Adipocyte (in vitro differentiated cells): ENCODE data around the gene BTNL8.

Source experiments
- DNase-seq: peaks from one replicate; pipeline ENCODE4 v3.0.0-alpha.2; 2015; ENCODE audit warnings: low read depth
- H3K27me3 ChIP-seq: replicated peaks from 2 replicates; pipeline ENCODE4 v1.7.0; 2013; ENCODE audit warnings: mild to moderate bottlenecking, low read length, moderate library complexity; ENCODE audit not compliant: control insufficient read depth, insufficient read depth
- H3K36me3 ChIP-seq: 2 replicates; pipeline ENCODE4 v1.7.0; 2013; ENCODE audit warnings: low read length, mild to moderate bottlenecking, moderate library complexity; ENCODE audit not compliant: control insufficient read depth, insufficient read depth, severe bottlenecking
- H3K4me1 ChIP-seq: 2 replicates; pipeline ENCODE4 v1.7.0; 2013; ENCODE audit warnings: mild to moderate bottlenecking, low read length, moderate library complexity; ENCODE audit not compliant: control insufficient read depth, insufficient read depth
- H3K4me3 ChIP-seq: 2 replicates; pipeline ENCODE4 v1.7.0; 2013; ENCODE audit warnings: mild to moderate bottlenecking, low read length, moderate library complexity
- H3K9ac ChIP-seq: 2 replicates; pipeline ENCODE4 v1.7.0; 2013; ENCODE audit warnings: mild to moderate bottlenecking, low read length, moderate library complexity
- H3K9me3 ChIP-seq: 2 replicates; pipeline ENCODE4 v1.7.0; 2013; ENCODE audit warnings: mild to moderate bottlenecking, low read length, moderate library complexity; ENCODE audit not compliant: control insufficient read depth

Gene BTNL8

DNA sequence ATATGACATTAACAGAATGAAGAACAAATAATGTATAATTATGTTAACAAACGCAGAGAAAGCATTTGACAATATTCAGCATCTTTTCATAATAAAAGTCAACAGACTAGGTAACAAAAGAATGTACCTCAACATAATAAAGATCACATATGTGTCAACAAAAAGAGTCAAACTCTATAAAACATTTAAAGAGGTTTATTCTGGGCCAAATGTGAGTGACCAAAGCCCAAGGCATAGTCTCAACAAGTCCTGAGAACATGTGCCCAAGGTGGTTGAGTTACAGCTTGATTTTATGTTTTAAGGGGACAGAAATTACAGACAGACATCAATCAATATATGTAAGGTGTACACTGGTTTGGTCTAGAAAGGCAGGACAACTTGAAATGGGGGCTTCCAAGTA, 19.4 kb downstream of the BTNL8 start:
- no peak overlapping the region for H3K4me3 ChIP-seq
- DNase-seq: no peak

GRCh38 chr5:180920710-180921109, 21.8 kb downstream of the BTNL8 start:
- no peak overlapping the region for H3K4me3 ChIP-seq
- H3K9ac ChIP-seq: no peak overlapping the region
- H3K27me3 ChIP-seq: no peaks in the 10 kb centered on the region
- H3K4me1 ChIP-seq: peaks cover 8% of the 10 kb centered on the region
- H3K36me3 ChIP-seq: no peaks in the 10 kb centered on the region
- no peak for DNase-seq
- peaks cover 23% of the 10 kb centered on the region for H3K9me3 ChIP-seq

More for the DNA sequence above, 19.4 kb downstream of the BTNL8 start:
- H3K9ac ChIP-seq: no peak overlapping the region
- H3K4me1 ChIP-seq: peaks cover 8% of the 10 kb centered on the region
- peaks cover 16% of the 10 kb centered on the region for H3K9me3 ChIP-seq
- no peaks in the 10 kb centered on the region for H3K36me3 ChIP-seq
- no peaks in the 10 kb centered on the region for H3K27me3 ChIP-seq

DNA sequence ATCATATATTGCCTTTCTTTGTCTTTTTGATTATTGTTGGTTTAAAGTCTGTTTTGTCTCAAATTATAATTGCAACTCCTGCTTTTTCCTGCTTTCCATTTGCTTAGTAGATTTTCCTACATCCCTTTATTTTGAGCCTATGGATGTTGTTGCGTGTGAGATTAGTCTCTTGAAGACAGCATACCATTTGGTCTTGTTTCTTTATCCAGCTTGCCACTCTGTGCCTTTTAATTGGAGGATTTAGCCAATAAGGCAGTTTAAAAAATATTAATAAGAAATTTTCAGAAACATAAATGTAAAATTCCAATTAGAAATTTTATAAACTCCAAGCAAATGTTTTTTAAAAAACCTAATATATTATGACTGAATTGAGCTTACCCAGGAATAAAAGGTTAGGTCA, 24.0 kb downstream of the BTNL8 start:
- H3K27me3 ChIP-seq: no peaks in the 10 kb centered on the region
- peaks cover 23% of the 10 kb centered on the region for H3K9me3 ChIP-seq
- no peak overlapping the region for H3K9ac ChIP-seq
- H3K4me3 ChIP-seq: no peak overlapping the region
- no peaks in the 10 kb centered on the region for H3K36me3 ChIP-seq
- peaks cover 8% of the 10 kb centered on the region for H3K4me1 ChIP-seq
- DNase-seq: no peak

DNA sequence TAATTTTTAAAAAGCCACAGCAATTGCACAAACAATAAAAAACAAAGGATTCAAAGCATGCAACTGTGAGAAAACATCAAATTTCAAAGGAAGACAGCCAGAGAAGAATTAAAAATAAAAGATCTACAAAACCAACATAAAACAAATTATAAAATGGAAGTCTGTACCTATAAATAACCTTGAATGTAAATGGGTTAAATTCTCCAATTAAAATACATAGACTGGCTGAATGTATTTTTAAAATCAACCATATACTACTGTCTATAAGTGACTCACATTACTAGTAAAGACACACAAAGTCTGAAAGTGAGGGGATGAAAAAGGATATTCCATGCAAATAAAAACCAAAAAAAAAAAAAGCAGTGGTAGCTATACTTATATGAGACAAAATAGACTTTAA, 33.7 kb downstream of the BTNL8 start:
- peaks cover 18% of the 10 kb centered on the region for H3K9me3 ChIP-seq
- no peak for DNase-seq

DNA sequence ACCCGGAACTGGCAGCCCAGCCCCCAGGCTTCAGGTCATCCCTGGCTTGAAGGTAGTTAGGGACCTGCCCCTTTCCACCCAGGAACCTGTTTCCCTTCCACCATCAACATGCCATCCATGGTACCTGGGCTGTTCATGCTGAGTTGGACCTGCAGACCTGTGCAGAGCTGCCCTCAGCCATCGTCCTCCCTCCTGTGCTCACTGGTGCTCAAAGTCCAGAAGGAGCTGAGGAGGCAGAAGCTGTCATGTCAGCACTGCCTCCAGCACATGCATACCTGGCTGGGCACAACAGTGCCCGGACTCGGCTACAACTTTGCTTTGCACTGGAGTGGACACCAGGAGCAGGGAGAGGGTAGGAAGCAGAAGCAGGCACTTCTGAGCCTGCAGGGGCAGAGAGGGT, 36.2 kb downstream of the BTNL8 start:
- no peak for DNase-seq
- H3K27me3 ChIP-seq: no peaks in the 10 kb centered on the region
- no peaks in the 10 kb centered on the region for H3K36me3 ChIP-seq
- peaks cover 35% of the 10 kb centered on the region for H3K9me3 ChIP-seq
- no peaks in the 10 kb centered on the region for H3K4me1 ChIP-seq
- no peak overlapping the region for H3K4me3 ChIP-seq
- no peak overlapping the region for H3K9ac ChIP-seq

More for the DNA sequence above, 33.7 kb downstream of the BTNL8 start:
- no peaks in the 10 kb centered on the region for H3K27me3 ChIP-seq
- no peak overlapping the region for H3K9ac ChIP-seq
- H3K4me3 ChIP-seq: no peak overlapping the region
- no peaks in the 10 kb centered on the region for H3K4me1 ChIP-seq
- no peaks in the 10 kb centered on the region for H3K36me3 ChIP-seq

DNA sequence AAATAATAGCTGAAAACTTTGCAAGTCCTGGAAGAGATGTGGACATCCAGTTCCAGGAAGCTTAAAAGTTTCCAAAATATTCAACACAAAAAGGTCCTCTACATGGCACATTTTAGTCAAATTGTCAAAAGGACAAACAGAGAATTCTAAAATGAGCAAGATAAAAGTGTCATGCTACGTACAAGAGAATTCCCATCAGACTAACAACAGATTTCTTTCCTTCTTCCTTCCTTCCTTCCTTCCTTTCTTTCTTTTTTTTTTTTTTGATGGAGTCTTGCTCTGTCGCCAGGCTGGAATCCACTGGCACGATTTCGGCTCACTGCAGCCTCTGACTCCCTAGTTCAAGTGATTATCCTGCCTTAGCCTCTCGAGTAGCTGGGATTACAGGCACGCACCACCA, 39.3 kb downstream of the BTNL8 start:
- H3K4me3 ChIP-seq: no peak overlapping the region
- H3K4me1 ChIP-seq: no peaks in the 10 kb centered on the region
- DNase-seq: no peak
- no peak overlapping the region for H3K9ac ChIP-seq
- H3K36me3 ChIP-seq: no peaks in the 10 kb centered on the region
- H3K27me3 ChIP-seq: no peaks in the 10 kb centered on the region
- H3K9me3 ChIP-seq: peaks cover 35% of the 10 kb centered on the region

DNA sequence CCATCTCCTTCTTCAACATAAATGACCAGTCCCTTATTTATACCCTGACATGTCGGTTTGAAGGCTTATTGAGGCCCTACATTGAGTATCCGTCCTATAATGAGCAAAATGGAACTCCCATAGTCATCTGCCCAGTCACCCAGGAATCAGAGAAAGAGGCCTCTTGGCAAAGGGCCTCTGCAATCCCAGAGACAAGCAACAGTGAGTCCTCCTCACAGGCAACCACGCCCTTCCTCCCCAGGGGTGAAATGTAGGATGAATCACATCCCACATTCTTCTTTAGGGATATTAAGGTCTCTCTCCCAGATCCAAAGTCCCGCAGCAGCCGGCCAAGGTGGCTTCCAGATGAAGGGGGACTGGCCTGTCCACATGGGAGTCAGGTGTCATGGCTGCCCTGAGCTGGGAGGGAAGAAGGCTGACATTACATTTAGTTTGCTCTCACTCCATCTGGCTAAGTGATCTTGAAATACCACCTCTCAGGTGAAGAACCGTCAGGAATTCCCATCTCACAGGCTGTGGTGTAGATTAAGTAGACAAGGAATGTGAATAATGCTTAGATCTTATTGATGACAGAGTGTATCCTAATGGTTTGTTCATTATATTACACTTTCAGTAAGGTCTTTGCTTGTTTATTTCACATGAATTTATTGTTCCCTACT, 51.5 kb downstream of the BTNL8 start:
- no peak for DNase-seq
- H3K9ac ChIP-seq: no peak overlapping the region
- no peaks in the 10 kb centered on the region for H3K27me3 ChIP-seq
- no peaks in the 10 kb centered on the region for H3K9me3 ChIP-seq
- H3K4me1 ChIP-seq: peaks cover 24% of the 10 kb centered on the region
- no peak overlapping the region for H3K4me3 ChIP-seq
- H3K36me3 ChIP-seq: no peaks in the 10 kb centered on the region

GRCh38 chr5:180959661-180960060, 60.7 kb downstream of the BTNL8 start:
- Histone ChIP-seq H3K4me3 (no peak overlapping the region), H3K36me3 (no peaks in the 10 kb centered on the region), H3K27me3 (peaks cover 4% of the 10 kb centered on the region), H3K4me1 (no peaks in the 10 kb centered on the region), H3K9me3 (no peaks in the 10 kb centered on the region), H3K9ac (no peak overlapping the region)
- DNase-seq: no peak

- H3K27me3 ChIP-seq: peaks cover 4% of the 10 kb centered on the region
- no peak overlapping the region for H3K9ac ChIP-seq
- H3K4me3 ChIP-seq: no peak overlapping the region
- H3K4me1 ChIP-seq: no peaks in the 10 kb centered on the region
- no peaks in the 10 kb centered on the region for H3K36me3 ChIP-seq
- DNase-seq: no peak
- no peaks in the 10 kb centered on the region for H3K9me3 ChIP-seq
These were observed 61.2 kb downstream of the BTNL8 start for GRCh38 chr5:180960209-180960608.

GRCh38 chr5:180969406-180969805, 70.4 kb downstream of the BTNL8 start:
- no peaks in the 10 kb centered on the region for H3K4me1 ChIP-seq
- no peak overlapping the region for H3K9ac ChIP-seq
- no peak overlapping the region for H3K4me3 ChIP-seq
- H3K36me3 ChIP-seq: no peaks in the 10 kb centered on the region
- DNase-seq: no peak
- peaks cover 15% of the 10 kb centered on the region for H3K27me3 ChIP-seq
- H3K9me3 ChIP-seq: peaks cover 7% of the 10 kb centered on the region

GRCh38 chr5:180970336-180970735, 71.4 kb downstream of the BTNL8 start:
- Histone ChIP-seq H3K27me3 (peaks cover 15% of the 10 kb centered on the region), H3K9me3 (peaks cover 7% of the 10 kb centered on the region), H3K4me3 (no peak overlapping the region), H3K9ac (no peak overlapping the region), H3K36me3 (no peaks in the 10 kb centered on the region), H3K4me1 (no peaks in the 10 kb centered on the region)
- DNase-seq: no peak

DNA sequence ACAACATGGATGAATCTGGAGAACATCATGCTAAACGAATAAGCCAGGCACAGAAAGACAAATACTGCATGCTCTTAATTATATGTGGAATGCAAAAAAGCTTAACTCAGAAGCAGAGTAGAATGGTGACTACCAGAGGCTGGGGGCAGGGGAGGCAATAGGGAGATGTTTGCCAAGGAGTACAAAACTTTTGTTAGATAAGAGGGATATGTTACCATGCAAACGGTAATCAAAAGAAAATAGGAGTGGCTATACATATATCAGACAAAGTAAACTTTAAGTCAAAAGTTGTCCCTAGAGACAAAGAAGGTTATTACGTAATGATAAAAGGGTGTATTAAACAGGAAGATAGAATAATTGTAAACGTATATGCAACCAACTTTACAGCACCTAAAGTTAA, 71.9 kb downstream of the BTNL8 start:
- Histone ChIP-seq H3K27me3 (peaks cover 15% of the 10 kb centered on the region), H3K36me3 (no peaks in the 10 kb centered on the region), H3K4me3 (no peak overlapping the region)

More for the DNA sequence above, 71.9 kb downstream of the BTNL8 start:
- H3K4me1 ChIP-seq: no peaks in the 10 kb centered on the region
- DNase-seq: no peak
- H3K9me3 ChIP-seq: peaks cover 7% of the 10 kb centered on the region
- no peak overlapping the region for H3K9ac ChIP-seq
